B cell (primary cell): Measurements from ENCODE around the gene SERGEF.

Experiments
- EZH2 ChIP-seq: IDR thresholded peaks from 2 replicates; pipeline ENCODE4 v1.6.1; 2012; ENCODE audit warnings: borderline replicate concordance, low read depth, mild to moderate bottlenecking, moderate library complexity, low read length; ENCODE audit not compliant: insufficient read depth, poor library complexity, severe bottlenecking
- TF ChIP-seq, protein P1 (sequence below): fragments of 200-600 bp; IDR thresholded peaks from one replicate; pipeline ENCODE4 v1.8.0; 2022; ENCODE audit warnings: antibody characterized with exemption, mild to moderate bottlenecking

- no peak for TF ChIP-seq EZH2
- TF ChIP-seq, protein P1, sequence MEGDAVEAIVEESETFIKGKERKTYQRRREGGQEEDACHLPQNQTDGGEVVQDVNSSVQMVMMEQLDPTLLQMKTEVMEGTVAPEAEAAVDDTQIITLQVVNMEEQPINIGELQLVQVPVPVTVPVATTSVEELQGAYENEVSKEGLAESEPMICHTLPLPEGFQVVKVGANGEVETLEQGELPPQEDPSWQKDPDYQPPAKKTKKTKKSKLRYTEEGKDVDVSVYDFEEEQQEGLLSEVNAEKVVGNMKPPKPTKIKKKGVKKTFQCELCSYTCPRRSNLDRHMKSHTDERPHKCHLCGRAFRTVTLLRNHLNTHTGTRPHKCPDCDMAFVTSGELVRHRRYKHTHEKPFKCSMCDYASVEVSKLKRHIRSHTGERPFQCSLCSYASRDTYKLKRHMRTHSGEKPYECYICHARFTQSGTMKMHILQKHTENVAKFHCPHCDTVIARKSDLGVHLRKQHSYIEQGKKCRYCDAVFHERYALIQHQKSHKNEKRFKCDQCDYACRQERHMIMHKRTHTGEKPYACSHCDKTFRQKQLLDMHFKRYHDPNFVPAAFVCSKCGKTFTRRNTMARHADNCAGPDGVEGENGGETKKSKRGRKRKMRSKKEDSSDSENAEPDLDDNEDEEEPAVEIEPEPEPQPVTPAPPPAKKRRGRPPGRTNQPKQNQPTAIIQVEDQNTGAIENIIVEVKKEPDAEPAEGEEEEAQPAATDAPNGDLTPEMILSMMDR, result no peak
Measured at GRCh38 chr11:17769218-17769617, 243.6 kb downstream of the SERGEF start.
